HG02571 (cell line): ENCODE results near the gene GPR146.

Experiments
- ATAC-seq: cut with Tn5 transposase; IDR thresholded peaks from one replicate; pipeline ENCODE4 v1.9.1; 2021; ENCODE audit warnings: mild to moderate bottlenecking, moderate library complexity; ENCODE audit not compliant: unreplicated experiment

Gene GPR146

DNA sequence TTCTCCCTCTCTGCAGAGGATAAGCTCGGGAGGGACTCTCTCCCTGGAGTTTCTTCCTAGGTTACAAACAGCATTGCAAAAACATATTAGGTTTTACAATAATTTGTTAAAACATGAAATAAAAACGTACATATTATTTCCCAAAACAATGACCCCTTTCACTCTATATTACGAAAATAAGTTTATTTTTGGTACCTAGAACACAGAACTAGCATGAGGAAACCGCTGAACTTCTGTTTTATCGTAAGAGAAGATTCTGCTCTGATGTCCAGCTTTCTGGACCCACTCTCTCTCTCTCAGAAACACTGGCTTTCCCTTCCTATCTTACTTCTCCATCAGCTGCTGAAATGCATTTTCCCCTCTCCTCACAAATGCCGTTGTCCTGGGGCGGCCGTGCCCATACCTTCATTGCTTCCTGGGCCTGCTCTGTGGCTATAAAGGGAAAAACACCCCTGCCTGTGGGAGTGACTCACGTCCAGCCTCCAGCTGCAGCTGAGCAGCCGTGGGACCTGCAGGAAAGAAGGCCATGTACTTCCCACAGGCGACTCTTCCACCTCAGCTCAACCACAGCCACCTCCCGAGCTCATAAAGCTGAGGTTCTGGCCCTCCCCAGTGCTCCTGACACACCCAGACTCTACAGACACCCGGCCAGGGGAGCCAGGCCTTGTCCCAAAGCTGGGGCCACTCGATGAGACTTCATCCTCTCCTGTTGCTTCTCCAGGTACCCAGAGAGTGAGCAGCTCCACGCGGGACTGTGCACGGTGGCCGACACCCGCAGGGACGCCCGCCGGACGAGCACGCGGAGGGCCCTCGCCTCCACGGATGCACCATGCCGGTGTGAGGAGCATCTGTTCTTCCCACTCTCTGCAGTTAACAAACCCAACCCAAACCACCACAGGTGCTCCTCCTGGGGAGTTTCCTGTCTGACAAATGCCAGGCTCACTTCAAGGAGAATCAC lies 46.6 kb downstream of the GPR146 start:
- no peak for ATAC-seq

DNA sequence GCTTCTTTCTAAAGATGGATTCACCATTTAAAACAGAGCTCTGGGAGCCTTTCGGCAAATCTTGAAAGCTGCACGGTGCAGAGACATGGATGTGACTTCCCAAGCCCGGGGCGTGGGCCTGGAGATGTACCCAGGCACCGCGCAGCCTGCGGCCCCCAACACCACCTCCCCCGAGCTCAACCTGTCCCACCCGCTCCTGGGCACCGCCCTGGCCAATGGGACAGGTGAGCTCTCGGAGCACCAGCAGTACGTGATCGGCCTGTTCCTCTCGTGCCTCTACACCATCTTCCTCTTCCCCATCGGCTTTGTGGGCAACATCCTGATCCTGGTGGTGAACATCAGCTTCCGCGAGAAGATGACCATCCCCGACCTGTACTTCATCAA lies 47.3 kb downstream of the GPR146 start:
- ATAC-seq = no peak

DNA sequence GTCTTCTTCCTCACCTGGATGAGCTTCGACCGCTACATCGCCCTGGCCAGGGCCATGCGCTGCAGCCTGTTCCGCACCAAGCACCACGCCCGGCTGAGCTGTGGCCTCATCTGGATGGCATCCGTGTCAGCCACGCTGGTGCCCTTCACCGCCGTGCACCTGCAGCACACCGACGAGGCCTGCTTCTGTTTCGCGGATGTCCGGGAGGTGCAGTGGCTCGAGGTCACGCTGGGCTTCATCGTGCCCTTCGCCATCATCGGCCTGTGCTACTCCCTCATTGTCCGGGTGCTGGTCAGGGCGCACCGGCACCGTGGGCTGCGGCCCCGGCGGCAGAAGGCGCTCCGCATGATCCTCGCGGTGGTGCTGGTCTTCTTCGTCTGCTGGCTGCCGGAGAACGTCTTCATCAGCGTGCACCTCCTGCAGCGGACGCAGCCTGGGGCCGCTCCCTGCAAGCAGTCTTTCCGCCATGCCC lies 47.9 kb downstream of the GPR146 start:
- ATAC-seq = no peak

- ATAC-seq = no peak
These were observed 48.6 kb downstream of the GPR146 start for GRCh38 chr7:1092806-1093501.

DNA sequence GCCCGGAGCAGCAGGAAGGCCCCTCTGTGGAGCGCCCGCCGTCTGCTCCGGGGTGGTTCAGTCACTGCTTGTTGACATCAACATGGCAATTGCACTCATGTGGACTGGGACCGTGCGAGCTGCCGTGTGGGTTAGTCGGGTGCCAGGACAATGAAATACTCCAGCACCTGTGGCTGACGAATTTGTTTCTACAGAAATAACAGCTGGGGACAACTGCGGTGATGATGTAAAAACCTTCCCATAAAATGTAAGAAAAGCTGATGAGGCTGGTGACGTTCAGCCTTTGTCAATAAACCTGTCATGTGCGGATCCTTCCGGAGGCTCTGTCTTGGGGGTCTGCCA lies 49.1 kb downstream of the GPR146 start:
- ATAC-seq = no peak

DNA sequence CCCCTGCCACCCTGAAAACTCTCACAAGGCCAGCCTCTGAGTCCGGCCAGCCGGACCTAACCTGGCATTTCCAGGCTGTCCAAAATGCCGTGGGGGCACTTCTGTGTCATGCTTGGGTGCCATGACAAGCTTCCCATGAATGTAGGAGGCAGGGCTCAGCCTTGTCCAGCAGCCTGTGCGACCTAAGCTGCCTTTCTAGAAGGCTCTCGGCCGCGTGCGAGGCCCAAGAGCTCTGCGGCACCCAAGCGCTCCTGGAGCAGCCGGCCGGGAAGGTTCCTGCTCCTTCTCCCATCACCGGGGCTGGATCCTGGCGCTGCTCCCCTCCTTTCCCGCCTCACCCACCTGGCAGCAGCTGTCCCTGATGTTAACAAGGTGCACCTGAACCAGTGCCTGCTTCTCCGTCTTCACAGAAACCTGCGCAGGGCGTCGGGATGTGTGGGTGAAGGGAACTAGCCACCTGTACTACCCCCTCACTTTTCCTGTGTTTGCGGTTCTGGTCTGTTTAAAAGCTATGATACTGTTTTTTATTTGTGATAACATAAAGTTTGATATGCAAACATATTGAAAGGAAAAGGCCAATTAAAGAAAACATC lies 49.7 kb downstream of the GPR146 start:
- ATAC-seq = no peak

- ATAC-seq = no peak
These were observed 50.5 kb downstream of the GPR146 start for GRCh38 chr7:1094870-1095269.

GRCh38 chr7:1095621-1096155 lies 51.3 kb downstream of the GPR146 start:
- ATAC-seq = no peak

DNA sequence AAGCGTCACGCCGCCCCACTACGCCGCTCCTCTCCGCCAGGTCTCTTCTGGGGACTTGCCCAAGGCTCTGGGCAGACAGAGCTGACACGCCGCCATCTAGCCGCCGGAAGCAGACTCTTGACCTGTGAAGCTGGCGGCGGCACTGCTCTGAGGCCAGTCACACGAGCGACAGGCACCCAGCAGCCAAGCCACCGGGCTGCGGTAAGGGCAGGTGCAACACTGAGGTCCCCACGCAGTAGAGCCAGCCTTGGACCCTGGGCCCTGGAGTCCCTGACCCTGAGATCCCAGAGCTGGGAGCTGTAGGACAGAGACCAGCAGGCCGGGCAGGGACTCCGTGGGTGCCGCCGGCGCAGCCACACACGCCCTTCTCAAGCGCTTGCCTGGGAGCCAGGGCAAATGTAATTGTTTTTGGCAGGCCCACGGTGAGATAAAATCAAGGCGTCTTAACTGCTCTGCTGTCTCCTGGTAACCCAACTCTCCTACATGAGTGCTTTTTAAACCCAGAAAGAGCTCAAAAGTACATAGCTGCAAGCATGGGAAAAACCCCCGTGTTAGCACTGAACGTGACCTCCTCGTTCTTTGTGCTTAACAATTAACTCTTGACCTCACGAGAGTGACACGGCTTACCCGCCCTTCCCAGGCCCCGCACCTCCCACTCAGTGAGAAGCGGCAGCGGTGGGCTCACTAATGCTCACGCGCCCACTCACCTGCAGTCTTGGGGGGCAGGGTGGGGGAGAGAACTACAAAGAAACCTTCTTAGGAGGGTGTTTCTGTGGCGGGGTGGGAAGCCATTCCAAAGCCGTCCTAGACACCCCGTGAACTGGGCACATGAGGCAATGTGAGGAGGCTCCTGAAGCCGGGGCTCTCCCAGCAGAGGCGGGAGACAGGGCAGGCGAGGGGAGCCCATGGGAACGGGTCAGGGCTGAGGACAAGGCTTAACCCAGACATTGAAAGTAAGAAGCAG lies 52.1 kb downstream of the GPR146 start:
- ATAC-seq = no peak

DNA sequence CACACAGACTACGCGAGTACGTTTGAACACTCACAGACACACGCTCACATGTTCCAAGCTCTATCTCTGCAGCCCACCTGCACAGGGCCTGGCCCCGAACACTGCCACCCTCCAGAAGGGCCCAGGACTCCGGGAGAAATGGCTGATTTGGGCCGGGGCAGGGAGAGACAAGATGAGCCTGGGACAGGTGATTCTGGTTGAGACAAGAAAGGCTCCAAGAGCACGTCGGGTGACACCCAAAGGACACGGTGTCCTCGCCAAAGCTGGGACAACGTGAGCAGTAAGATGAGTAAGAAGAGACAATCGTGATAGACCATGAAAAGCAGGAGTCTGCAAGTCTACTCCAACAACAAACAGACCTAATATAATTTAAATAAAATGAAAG lies 52.8 kb downstream of the GPR146 start:
- no peak for ATAC-seq

- no peak for ATAC-seq
These were observed 54.2 kb downstream of the GPR146 start for GRCh38 chr7:1098243-1099153.

GRCh38 chr7:1099154-1099542 lies 54.8 kb downstream of the GPR146 start:
- ATAC-seq = no peak

GRCh38 chr7:1099637-1100036 lies 55.3 kb downstream of the GPR146 start:
- no peak for ATAC-seq

GRCh38 chr7:1100386-1100785 lies 56.0 kb downstream of the GPR146 start:
- no peak for ATAC-seq

- ATAC-seq = no peak
These were observed 56.7 kb downstream of the GPR146 start for GRCh38 chr7:1100834-1101562.

DNA sequence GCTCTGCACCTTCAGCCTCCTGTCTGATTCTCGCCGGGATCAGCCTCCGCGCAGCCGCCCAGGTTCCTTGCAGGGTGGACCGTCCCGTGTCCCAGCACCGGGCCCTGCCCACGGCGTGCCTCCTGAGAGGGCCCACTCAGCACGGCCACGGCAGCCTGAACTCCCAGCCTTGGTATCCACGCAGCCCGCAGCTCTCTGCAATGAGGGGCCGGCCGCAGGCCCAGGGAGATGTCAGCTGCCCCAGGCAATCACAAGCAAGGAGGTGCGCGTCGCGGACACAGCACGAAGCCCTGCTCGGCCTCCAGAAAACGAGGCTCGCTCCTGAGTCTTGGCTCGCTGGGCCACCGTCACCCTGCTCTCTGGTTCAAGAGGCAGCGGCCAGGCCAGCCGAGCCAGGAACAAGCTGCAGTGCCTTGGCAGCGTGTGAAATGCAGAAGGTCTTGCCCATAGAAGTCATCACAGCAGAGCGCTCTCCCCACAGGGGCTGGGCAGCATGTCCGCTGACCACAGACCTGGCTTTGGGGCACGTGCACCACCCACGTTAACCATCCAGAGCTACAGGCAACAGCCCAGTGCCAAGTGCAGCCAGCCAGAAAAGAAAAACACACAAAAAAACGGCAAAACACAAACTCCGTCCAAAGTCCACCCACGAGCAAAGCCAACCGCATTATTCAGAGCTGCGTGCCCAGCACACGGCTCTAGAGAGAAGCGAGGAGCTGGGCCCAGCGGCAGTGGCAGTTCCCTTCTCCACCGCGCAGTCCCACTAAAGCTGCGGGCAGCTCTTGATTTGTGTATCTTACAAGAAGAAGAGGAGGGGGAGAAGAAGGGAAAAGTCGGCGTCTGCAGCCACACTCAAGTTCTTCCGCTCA lies 57.5 kb downstream of the GPR146 start:
- ATAC-seq = no peak

- ATAC-seq = no peak
These were observed 58.9 kb downstream of the GPR146 start for GRCh38 chr7:1103009-1103788.
